GM18517 (cell line): ENCODE measurements around the gene CUL3.
"Not testable (repeated sequence)": the region's sequence is repeated elsewhere in the genome, so short reads cannot be mapped to it uniquely, and the experiment has no call there.

Experiments used
- ATAC-seq: cut with Tn5 transposase; IDR thresholded peaks from one replicate; pipeline ENCODE4 v1.9.1; 2021; ENCODE audit warnings: mild to moderate bottlenecking, moderate library complexity; ENCODE audit not compliant: unreplicated experiment

CUL3 gene

DNA sequence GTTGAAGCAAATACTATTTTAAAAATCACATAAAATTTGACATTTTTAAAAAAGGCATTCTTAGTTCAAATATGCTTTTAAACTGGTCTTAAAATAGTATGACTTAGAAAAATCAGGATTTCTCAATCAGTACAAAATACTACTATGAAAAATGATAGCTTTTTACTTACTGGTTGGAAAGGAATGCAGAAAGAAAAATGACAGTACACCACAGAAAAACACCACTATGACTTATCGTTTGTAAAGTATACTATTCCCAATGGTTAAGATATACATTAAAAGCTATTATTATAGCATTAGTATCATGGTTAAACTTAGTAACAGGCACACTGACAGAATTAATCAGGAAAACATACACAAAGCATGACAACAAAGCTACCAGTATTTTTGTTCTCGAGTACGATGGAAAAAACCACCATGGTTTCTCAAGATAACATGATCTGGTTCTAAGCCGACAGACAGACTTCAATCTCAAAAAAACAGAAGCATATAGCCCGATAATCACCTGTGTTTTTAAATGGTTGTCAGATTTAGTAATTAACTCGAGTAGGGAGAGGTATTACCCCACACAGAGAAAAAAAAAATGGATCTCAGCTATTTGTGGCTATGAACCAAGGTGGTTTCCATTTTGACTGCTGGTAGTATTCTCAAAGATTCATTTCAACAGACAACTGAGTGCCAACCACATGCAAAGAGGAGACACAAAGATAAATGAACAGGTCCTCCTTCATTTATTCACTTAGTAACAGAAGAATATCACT, 39.1 kb downstream of the CUL3 start:
- no peak for ATAC-seq

DNA sequence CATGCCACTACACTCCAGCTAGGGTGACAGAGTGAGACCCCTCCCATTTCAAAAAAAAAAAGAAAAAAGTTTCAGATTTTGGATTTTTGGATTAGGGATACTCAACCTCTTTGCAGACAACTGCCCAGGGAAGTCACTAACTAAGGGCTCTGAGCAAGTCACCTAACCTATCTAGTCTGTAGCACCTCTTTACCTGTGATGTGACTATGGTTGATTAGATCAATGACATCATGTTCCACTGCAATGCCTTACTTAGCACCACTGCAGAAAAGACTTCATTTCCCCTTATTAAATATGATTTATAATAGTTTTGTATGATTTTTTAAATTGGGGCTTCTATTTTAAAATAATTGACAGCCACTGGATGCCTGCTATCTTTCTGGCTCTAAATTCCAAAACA, 41.2 kb downstream of the CUL3 start:
- no peak for ATAC-seq

DNA sequence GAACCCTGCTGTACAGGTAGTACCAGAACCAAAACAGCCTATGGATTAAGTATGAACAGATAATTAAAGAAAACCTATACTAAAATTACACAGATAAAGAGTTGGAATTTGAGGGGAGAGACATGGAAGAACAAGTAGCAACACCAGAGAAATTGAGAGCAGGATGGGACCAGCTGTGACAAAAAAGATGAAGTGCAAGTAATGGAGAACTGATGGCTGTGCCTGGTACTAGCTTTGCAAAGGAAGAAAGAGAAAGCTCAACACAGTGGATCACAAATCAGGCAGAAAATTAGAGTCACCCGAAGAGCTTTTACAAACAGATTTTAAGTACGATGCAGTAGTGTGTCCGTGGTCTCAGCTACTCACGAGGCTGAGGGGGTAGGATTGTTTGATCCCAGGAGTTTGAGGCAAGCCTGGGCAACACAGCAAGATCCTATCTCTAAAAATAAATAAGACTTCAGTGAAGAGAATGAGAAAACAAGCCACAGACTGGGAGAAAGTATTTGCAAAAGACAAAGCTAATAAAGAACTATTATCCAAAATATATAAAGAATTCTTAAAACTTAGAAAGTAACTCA, 46.5 kb downstream of the CUL3 start:
- no peak for ATAC-seq

DNA sequence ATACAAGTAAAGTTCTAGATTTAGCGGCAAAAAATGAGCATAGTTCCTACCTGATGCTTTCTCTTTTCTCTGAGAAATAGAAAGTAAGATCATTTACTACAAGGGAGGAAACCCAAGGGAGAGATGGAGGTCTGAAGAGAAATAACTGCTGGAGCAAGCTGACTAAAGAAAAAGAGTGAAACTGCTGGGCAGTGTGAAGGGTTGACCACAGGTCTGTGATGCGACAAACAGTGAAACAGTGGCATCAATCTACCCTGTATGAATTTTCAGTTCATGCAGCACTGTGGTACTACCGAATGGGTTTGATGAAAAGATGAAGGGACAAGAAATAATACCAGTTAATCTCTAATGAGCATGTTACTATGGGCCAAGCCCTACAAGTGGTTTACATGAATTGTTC, 52.2 kb downstream of the CUL3 start:
- ATAC-seq = no peak

DNA sequence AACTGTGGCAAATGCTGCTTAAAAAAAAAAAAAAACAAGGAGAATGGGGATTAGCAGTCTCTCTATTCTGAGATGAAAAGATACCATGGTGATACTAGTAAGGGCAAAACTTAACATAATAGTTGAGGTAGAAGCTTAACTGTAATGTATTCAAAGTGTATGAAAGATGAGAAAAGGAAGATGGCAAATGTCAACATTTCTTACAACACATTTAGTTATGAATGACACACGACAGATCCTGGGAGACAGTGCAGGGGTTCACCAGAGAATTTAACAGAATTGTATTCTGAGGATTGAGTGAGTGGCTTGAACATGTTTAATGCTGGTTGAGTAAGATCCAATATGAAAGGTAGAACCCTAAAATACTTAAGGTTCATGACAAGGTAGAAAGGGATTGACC, 52.7 kb downstream of the CUL3 start:
- ATAC-seq = no peak

DNA sequence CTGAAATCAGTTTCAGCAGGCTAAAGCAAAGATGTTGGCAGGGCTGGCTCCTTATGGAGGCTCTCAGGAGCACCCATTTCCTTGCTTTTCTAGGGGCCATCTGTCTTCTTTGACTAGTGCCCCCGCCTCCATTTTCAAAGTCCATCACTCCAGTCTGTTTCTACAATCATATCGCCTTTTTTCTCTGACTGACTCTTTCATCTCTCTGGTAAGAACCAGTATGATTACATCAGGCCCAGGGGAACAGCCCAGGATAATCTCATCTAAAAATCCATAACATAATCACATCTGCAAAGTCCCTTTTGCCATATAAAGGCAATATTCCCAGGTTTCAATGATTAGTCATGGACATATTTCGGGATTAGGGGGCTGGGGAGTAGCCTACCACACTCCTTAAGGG, 57.0 kb downstream of the CUL3 start:
- no peak for ATAC-seq

DNA sequence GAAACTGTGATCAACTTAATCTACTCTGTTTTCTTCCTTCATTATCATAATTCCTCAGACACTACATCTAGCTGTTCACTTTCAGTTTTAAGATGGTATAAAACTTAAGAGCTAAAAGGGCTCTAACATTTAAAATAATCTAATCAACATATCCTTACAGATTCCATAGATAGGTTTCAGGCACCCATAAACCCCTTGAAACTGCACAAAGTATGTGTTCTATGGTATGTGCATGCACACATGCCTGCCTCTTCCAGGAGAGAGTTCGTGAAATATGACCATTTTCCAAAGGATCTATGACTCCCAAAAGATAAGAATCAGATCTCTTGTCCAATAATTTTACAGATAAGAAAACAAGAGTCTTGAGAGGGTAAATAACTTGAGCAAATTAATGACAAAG, 59.4 kb downstream of the CUL3 start:
- no peak for ATAC-seq

DNA sequence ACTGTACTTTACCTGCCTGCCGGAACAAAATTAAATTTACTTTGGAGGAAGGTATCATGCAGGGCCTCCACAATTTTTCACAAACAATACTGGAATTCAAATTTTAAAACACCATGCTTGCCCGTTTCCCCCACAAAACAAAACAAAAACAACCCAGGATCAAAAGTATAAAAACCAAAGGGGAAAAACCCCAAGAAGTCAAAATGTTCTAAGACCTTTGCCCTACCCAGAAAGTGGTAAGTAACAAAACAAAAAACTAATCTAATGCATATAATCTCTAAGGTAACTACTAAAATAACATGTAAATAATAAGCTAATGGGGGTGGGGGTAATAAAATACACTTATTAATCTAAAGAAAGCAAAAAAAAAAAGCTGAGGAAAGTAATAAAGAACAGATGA, 60.5 kb downstream of the CUL3 start:
- no peak for ATAC-seq

DNA sequence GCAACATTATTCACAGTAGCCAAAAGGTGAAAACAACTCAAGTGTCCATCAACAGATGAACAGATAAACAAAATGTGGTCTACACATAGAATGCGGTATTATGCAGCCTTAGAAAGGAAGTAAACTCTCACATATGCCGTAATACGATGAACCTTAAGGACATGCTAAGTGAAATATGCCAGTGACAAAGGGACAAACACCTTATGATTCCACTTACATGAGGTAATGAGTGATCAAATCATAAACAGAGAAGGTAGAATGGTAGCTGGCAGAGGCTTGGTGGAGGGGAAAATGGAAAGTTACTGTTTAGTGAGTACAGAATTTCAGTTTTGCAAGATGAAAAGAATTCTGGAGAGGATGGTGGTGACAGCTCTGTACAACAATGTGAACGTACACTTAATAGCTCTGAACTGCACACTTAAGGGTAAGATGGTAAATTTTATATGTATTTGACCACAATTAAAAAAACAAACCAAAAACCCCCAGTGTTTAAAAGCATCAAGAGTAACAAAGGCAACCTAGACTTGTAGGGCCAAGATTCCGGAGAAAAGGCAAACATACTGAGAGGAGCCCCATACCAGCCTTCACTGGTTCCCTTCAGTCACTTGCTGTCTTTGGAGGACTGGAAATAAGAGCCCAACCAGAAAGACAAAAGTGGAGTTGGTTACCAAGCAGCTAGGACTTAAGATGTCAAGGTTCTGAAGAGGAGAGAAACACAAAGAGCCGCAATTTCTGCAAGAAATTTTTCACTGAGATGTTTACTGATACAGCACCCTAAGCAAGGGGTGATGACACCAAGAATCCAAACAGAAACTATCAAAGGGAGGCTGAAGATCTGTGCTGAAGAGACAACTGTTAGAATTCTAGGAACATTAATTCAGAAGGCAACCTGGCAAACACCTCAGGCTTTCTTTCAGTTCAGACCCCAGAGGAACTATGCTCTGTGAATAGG, 61.3 kb downstream of the CUL3 start:
- ATAC-seq = peak; percentile 23

DNA sequence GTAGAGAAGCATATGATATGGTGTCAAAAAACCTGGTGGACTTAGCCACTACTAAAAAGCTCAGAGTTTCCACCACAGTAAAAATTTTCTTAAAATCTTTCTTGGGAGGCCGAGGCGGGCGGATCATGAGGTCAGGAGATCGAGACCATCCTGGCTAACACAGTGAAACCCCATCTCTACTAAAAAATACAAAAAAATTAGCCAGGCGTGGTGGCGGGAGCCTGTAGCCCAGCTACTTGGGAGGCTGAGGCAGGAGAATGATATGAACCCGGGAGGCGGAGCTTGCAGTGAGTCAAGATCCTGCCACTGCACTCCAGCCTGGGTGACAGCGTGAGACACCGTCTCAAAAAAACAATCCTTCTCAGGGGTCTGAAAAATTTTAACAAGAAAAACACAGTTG, 62.7 kb downstream of the CUL3 start:
- not testable (repeated sequence) for ATAC-seq

DNA sequence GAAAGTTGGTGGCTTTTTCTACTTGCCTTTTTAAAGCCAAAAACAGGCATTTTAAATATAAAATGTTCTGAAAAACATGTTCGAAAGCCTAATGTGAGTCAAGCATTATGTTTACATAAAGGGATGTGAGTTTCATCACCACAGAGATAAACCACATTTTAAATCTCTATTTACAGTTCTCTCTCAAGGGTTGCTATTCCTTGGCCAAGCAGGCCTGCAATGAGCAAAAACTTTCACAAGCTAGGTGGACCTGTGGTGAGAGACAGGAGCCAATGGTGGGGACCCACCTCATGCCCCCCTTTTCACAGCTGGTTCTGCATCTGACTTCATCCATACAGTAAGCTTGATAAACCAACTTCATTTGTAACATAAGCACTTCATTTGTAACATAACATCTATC, 65.1 kb downstream of the CUL3 start:
- ATAC-seq = peak; percentile 75

DNA sequence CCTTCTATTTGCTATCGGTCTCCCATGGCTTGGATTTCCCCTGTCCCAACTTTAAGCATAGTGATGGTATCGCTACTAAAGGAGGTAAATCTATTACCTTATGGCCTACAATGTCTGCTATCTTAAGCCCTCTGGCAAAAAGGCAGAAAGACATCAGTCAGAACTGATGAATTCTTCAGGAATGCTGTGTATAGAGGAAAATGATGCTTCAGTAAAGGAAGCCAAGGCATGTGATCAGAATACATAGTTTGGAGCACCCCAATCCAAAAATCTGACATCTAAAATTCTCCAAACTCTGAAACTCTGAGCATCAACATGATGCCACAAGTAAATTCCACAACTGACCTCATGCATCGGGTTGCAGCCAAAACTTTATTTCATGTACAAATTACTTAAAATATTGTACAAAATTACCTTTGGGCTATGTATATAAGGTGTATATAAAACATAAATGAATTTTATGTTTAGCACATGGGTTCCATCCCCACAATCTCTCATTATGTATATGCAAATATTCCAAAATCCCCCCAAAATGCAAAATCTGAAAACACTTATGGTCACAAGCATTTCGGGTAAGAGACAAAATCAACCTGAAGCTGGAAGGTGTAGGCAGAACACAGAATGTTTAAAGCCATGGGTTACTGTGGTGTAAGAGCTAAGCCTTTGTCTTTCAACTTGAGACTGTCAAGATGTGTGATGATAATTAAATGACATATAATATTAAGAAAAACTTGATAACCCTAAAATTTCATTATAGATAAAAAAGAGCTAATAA, 66.2 kb downstream of the CUL3 start:
- ATAC-seq = no peak

DNA sequence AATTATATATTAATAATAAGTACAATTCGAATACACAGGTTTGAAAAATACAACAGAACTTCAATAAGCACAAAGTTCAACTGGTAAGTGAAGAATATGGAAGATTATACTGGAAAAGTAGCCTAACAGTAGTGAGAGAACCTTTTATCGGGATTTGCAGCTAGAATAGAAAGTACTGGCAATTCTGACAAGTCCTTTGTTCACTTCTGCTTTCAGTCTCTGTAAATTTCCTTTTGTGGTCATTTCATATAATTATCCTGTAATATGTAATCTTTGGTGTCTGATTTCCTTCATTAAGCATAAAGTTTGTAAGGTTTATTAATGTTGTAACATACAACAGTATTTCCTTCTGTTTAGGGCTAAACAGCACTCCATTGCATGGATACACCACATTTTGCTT, 67.2 kb downstream of the CUL3 start:
- ATAC-seq = no peak

DNA sequence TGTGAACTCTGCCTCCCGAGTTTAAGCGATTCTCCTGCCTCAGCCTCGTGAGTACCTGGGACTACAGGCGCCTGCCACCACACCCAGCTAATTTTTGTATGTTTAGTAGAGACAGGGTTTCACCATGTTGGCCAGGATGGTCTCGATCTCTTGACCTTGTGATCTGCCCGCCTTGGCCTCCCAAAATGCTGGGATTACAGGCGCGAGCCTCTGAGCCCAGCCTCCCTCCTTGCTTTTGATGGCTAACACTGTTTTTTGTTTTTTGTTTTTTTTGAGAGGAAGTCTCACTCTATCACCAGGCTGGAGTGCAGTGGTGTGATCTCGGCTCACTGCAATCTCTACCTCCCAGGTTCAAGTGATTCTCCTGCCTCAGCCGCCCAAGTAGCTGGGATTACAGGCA, 68.8 kb downstream of the CUL3 start:
- not testable (repeated sequence) for ATAC-seq

DNA sequence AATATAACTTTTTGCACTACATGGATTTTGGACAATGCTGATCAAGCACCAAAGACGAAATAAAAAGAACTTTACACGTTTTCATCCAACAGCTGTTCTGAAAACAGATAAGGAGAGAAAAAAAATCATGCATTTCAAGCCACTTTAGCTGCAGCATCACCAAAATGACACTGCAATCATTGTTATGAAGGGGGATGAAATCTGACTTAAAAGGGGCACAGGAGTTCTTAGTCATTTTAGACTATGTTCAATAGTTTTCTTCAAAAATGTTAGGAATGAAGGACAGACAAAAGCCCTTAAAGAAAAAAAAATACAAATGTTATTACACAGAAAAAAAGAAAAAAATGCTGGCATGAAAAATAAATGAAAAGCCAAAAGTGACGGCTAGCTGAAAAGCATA, 71.2 kb downstream of the CUL3 start:
- no peak for ATAC-seq

DNA sequence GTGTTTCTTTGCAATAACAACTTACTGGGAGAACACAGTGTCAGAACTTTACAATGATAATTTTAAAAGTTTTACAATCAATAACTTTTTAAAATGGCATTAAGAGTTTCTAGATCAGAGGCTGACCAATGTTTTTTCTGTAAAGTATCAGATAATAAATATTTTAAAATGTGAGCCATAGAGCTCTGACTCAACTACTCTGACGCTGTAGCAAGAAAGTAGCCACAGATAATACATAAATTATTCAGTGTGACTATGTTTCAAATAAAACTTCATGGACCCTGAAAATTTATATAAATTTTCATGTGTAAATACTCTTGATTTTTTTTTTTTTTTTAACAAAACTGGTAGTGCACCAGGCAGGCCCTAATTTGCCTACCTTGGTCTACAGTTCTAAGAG, 77.4 kb downstream of the CUL3 start:
- no peak for ATAC-seq

DNA sequence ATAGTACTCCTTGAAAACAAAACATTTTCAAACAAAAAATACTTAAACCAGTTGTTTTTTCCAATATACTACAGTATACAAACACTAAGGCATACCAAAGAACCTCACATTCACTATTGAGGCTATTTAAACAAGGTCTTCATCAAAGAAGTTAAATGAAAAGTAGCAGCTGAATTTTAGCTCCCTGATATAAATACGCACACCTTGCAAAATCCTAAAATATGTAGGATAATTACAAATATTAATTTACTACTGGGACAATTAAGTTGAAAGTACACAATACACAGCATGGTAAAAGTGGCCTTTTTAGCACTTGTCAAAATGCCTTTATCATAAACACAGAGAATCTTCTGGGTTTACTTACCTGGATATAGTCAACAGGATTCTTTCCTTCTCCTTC, 78.7 kb downstream of the CUL3 start:
- ATAC-seq = no peak

DNA sequence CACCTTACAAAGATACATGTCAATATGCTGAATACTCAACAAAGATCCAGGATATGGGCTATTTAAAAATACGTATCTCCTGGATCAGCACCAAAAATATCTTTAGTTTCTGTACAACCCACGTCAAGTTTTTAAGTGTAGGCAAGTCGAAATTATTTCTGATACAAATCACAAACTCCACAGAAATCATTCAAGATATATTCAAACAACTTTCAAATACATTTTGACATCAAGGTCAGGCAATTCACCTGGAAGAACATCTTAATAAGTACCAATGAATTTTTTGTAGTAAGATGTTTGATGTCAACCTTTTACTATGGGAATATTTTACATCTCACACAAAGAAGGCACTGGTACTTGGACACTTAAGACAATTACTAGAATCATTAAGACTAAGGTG, 86.2 kb downstream of the CUL3 start:
- ATAC-seq = no peak

DNA sequence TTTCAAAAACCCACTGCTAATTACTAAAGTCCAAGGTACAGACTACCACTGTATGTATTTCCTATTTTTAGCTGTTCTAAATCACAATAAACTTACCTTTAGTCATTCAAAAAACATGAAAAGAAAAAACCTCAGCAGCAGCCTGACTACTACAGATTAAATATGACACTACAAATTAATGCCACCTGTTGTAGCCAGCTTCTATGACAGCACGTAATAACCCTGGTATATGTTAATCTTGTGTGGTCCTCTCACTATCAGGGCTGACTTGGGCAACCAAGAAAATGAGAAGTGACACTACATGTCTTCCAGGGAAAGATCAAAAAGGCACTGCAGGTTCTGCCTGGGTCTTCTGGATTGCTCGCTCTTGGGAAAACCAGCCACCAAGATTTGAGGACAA, 92.6 kb downstream of the CUL3 start:
- ATAC-seq = no peak

DNA sequence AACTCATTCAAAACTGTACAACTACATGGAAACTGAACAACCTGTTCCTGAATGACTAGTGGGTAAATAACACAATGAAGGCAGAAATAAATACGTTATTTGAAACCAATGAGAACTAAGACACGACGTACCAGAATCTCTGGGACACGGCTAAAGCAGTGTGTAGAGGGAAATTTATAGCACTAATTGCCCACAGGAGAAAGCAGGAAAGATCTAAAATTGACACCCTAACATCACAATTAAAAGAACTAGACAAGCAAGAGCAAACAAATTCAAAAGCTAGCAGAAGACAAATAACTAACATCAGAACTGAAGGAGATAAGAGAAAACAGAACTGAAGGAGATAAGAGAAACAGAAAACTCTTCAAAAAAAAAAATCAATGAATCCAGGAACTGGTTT, 97.2 kb downstream of the CUL3 start:
- not testable (repeated sequence) for ATAC-seq
